Effector memory CD4-positive, alpha-beta T cell (primary cell): ENCODE data around the gene OR51E1.

Source experiments
- DNase-seq, 3 donors: peaks; one replicate each; pipeline ENCODE4 v3.0.0-alpha.2; 2020
- H3K27ac ChIP-seq: 2 replicates; pipeline ENCODE4 v1.7.0; 2013; ENCODE audit warnings: mild to moderate bottlenecking, low read length, moderate library complexity; ENCODE audit not compliant: insufficient read depth, poor library complexity, severe bottlenecking
- H3K27me3 ChIP-seq: replicated peaks from 2 replicates; pipeline ENCODE4 v1.7.0; 2013; ENCODE audit warnings: mild to moderate bottlenecking, low read length; ENCODE audit not compliant: insufficient read depth, control insufficient read depth, poor library complexity, severe bottlenecking
- H3K36me3 ChIP-seq: 2 replicates; pipeline ENCODE4 v1.7.0; 2013; ENCODE audit warnings: mild to moderate bottlenecking, low read length, moderate library complexity; ENCODE audit not compliant: control insufficient read depth, insufficient read depth
- H3K4me1 ChIP-seq: 2 replicates; pipeline ENCODE4 v1.7.0; 2013; ENCODE audit warnings: low read length, mild to moderate bottlenecking; ENCODE audit not compliant: control insufficient read depth, insufficient read depth, poor library complexity, severe bottlenecking
- H3K4me3 ChIP-seq: 2 replicates; pipeline ENCODE4 v1.7.0; 2013; ENCODE audit warnings: low read length, low read depth, mild to moderate bottlenecking; ENCODE audit not compliant: insufficient read depth, poor library complexity, severe bottlenecking
- H3K9me3 ChIP-seq: 2 replicates; pipeline ENCODE4 v1.7.0; 2013; ENCODE audit warnings: mild to moderate bottlenecking, low read length, moderate library complexity; ENCODE audit not compliant: control insufficient read depth

OR51E1 gene

GRCh38 chr11:4677948-4678347 lies 34.2 kb downstream of the OR51E1 start:
- Histone ChIP-seq H3K27me3 (no peaks in the 10 kb centered on the region), H3K4me3 (no peak overlapping the region), H3K4me1 (no peaks in the 10 kb centered on the region), H3K27ac (no peak overlapping the region), H3K36me3 (no peaks in the 10 kb centered on the region), H3K9me3 (no peaks in the 10 kb centered on the region)
- no peak for DNase-seq

DNA sequence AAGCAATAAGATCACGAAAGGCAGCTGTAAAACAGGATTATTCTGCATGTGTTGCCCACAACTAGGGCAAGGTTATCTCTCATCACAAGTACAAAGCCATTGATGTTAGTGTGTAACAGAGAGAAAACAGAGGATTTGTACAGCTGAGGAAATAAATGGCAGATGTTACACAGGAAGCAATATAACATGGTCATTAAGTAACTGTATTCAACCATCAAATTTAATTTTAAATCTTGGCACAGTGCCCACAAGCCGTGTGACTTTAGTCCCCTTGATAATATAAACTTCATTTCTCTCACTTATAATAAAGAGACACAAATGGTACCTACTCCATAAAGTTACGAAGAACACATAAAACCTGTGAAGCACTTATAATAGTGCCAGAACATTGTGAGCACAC lies 36.6 kb downstream of the OR51E1 start:
- Histone ChIP-seq H3K9me3 (no peaks in the 10 kb centered on the region), H3K27ac (no peak overlapping the region), H3K36me3 (no peaks in the 10 kb centered on the region), H3K4me1 (no peaks in the 10 kb centered on the region), H3K27me3 (no peaks in the 10 kb centered on the region), H3K4me3 (no peak overlapping the region)
- no peak for DNase-seq

DNA sequence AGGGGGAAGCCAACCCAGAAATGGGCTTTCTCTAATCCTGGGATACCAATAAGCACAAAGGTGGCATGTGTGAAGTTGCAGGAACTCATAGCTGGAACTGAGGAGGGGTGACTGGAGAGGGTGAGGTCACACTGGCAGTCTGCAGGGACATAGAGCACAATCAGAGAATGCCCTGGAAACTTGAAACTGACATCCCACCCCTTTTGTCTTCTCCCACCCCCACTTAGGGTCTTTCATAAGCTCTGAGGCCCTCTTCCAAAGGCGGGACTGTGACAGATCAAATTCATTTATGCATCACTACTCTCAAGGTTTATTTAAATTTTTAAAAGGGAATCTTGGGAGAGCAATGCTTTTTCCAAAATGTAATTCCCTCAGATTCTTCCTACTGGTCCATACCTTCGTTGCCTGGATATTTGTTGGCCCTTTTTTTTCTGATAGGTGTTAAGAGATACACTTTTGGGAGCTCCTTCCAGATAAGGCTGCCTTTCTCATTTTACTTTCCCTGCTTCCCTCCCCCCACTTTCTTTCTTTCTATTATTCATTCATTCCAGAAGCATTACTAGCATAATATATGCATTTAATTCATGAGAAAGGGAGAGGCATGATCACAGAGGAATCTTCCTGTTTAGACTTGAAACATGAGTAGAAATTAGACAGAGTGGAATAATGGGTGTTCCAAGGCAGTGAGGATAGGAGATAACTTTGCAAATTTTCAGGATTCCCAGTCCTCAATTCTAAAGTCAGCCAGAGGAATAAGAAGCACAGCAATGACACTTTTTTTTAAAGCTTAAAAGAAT lies 39.0 kb downstream of the OR51E1 start:
- H3K27ac ChIP-seq = no peak overlapping the region
- H3K4me3 ChIP-seq = no peak overlapping the region
- H3K4me1 ChIP-seq = no peaks in the 10 kb centered on the region
- H3K27me3 ChIP-seq = no peaks in the 10 kb centered on the region
- no peaks in the 10 kb centered on the region for H3K9me3 ChIP-seq
- no peaks in the 10 kb centered on the region for H3K36me3 ChIP-seq
- no peak for DNase-seq

DNA sequence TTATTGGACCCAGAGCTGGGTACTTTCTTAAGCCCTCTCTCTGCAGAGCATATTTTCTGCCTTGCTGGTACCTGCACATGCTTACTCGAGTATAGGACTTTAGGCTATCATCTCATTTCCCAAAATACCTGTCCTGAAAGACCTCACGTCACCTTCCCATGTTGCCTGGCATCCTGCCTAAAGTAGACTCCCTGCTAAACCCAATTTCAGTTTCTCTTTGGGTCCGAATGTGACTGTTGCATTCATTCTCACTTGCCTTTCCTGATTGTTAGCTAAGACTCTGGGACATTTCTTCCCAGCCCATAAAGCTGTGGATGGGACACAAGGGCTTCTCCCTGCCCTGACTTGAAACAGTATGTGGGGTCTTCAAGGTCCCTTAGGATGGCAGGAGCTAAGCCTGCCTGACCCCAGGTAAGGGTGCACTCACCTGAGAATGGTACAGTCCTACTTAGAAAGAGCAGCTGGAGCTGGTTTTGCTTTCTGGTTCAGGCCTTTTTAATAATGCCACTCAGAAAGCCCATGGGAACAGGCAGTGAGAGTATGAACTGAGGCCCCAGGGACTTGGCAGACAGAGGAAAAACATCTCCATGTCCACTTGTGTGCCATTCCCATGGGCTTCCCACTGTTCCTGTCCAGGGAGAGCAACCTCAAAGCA lies 41.0 kb downstream of the OR51E1 start:
- no peaks in the 10 kb centered on the region for H3K27me3 ChIP-seq
- no peak overlapping the region for H3K27ac ChIP-seq
- H3K9me3 ChIP-seq = no peaks in the 10 kb centered on the region
- no peak for DNase-seq
- no peaks in the 10 kb centered on the region for H3K4me1 ChIP-seq
- H3K36me3 ChIP-seq = no peaks in the 10 kb centered on the region
- H3K4me3 ChIP-seq = no peak overlapping the region

DNA sequence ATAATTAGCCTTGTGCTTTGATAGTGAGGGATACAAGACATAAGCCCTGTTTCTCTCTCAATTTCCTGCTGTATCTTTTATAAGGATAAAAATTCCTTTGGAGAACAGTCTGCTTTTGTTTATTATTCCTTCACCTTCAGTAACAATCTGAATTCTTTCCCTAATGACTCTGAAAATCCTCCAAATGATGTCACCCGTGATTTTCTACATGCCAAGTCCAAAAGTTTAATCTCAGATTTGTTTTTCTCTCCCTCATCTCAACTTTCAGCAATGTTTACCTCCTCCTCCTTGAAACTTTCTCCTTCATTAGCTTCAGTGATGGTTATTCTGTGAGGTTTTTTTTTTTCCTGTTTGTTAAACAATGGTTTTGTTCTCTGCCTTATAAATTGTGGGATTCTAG lies 51.7 kb downstream of the OR51E1 start:
- no peak for DNase-seq
- Histone ChIP-seq H3K27ac (no peak overlapping the region), H3K4me1 (no peaks in the 10 kb centered on the region), H3K4me3 (no peak overlapping the region), H3K9me3 (no peaks in the 10 kb centered on the region), H3K27me3 (no peaks in the 10 kb centered on the region), H3K36me3 (no peaks in the 10 kb centered on the region)

GRCh38 chr11:4697585-4697984 lies 53.8 kb downstream of the OR51E1 start, which contains the start of gene OR51E2:
Gene OR51E2 (minus strand): TSS chr11:4697853. CDS start chr11:4682711, 15,142 bp downstream.
- Histone ChIP-seq H3K27me3 (no peaks in the 10 kb centered on the region), H3K36me3 (no peaks in the 10 kb centered on the region), H3K4me1 (no peaks in the 10 kb centered on the region), H3K27ac (no peak within 1 kb of the TSS), H3K9me3 (no peaks in the 10 kb centered on the region), H3K4me3 (no peak within 1 kb of the TSS)
- DNase-seq = no peak

DNA sequence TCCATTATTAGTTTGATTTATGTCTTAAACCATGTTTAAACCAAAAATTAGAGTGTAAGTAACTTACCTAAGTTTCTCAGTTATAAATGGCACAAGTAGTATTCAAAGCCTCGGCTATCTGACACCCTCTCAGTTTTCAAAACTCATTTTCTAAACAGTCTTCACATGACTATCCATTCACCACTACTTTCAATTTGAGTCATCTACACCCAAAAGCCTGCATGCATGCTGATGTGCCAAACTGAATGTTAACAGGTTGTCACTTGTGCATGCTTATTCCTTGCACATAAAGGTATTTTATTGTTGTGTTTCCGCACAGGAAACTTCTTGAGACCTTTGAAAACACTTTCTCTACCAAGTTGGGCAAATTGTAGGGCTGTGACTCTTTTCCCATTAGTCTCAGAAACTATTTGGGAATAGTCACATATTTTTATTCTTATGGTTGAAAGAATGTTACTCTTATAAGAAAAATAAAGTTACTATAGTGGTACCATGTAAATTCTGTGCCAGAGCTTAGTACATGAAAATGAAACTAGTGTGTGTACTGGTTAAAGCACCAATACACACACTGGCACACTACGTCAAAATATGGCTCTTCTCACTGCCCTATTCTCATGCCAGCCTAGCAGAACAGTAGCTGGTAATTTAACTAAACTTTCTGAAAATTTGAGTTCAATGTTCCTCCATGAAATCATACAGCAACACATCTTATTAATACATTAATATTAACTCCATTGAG lies 56.1 kb downstream of the OR51E1 start:
- DNase-seq = no peak
- H3K36me3 ChIP-seq = no peaks in the 10 kb centered on the region
- no peak overlapping the region for H3K27ac ChIP-seq
- H3K4me1 ChIP-seq = no peaks in the 10 kb centered on the region
- no peaks in the 10 kb centered on the region for H3K9me3 ChIP-seq
- H3K4me3 ChIP-seq = no peak overlapping the region
- H3K27me3 ChIP-seq = no peaks in the 10 kb centered on the region

GRCh38 chr11:4700436-4700820 lies 56.6 kb downstream of the OR51E1 start:
- no peaks in the 10 kb centered on the region for H3K4me1 ChIP-seq
- no peaks in the 10 kb centered on the region for H3K36me3 ChIP-seq
- H3K27me3 ChIP-seq = no peaks in the 10 kb centered on the region
- no peak for DNase-seq
- H3K27ac ChIP-seq = no peak overlapping the region
- H3K9me3 ChIP-seq = no peaks in the 10 kb centered on the region
- no peak overlapping the region for H3K4me3 ChIP-seq

- no peak for DNase-seq
- H3K27ac ChIP-seq = no peak within 1 kb of the TSS
- no peaks in the 10 kb centered on the region for H3K27me3 ChIP-seq
- H3K4me1 ChIP-seq = no peaks in the 10 kb centered on the region
- no peak within 1 kb of the TSS for H3K4me3 ChIP-seq
- no peaks in the 10 kb centered on the region for H3K36me3 ChIP-seq
- no peaks in the 10 kb centered on the region for H3K9me3 ChIP-seq
Observed at GRCh38 chr11:4704054-4704789, 60.4 kb downstream of the OR51E1 start, which contains the start of gene MMP26. Gene MMP26 (plus strand): TSS chr11:4704784.
